ENCODE data around the gene PGF. TPM values are rescaled to one million over a fixed set of nuclear protein-coding genes. Genes with fewer than 3 reads are reported as not detected.

Gene PGF
- total RNA-seq, 1 donor from 2014 or later, result 0.23 TPM

- DNase-seq, result no peak
- Mint-ChIP-seq H3K9me3 (no peaks in the 10 kb centered on the region), H3K27ac (no peak overlapping the region), H3K4me3 (peak overlapping the region; percentile 51), H3K4me1 (no peaks in the 10 kb centered on the region), H3K27me3 (peaks cover 12% of the 10 kb centered on the region), H3K36me3 (ENCODE audit: low read depth) (no peaks in the 10 kb centered on the region)
- intact Hi-C loops (cut with micrococcal nuclease), result no loop called here
Measured at GRCh38 chr14:74956280-74957072, 1.1 kb upstream of the PGF start.

- Mint-ChIP-seq H3K9me3 (no peaks in the 10 kb centered on the region), H3K4me1 (no peaks in the 10 kb centered on the region), H3K36me3 (ENCODE audit: low read depth) (no peaks in the 10 kb centered on the region)
Measured at GRCh38 chr14:74956027-74956279, 556 bp upstream of the PGF start.

GRCh38 chr14:74954947-74955228 lies 509 bp downstream of the PGF start:
- no peak overlapping the region for H3K27ac Mint-ChIP-seq
- H3K27me3 Mint-ChIP-seq, result peaks cover 13% of the 10 kb centered on the region
- DNase-seq, result no peak
- H3K36me3 Mint-ChIP-seq (ENCODE audit: low read depth), result no peaks in the 10 kb centered on the region
- no peaks in the 10 kb centered on the region for H3K9me3 Mint-ChIP-seq
- H3K4me1 Mint-ChIP-seq, result no peaks in the 10 kb centered on the region
- peak overlapping the region; percentile 59 for H3K4me3 Mint-ChIP-seq
- intact Hi-C loops (cut with micrococcal nuclease), result no loop called here

More at GRCh38 chr14:74956027-74956279, 556 bp upstream of the PGF start:
- no peak for DNase-seq
- peak overlapping the region; percentile 51 for H3K4me3 Mint-ChIP-seq
- no peak overlapping the region for H3K27ac Mint-ChIP-seq
- intact Hi-C loops (cut with micrococcal nuclease), result no loop called here
- peaks cover 12% of the 10 kb centered on the region for H3K27me3 Mint-ChIP-seq

GRCh38 chr14:74954232-74954946 lies 1.0 kb downstream of the PGF start:
- Mint-ChIP-seq H3K36me3 (ENCODE audit: low read depth) (no peaks in the 10 kb centered on the region), H3K4me1 (no peaks in the 10 kb centered on the region), H3K4me3 (no peak overlapping the region), H3K27me3 (peaks cover 13% of the 10 kb centered on the region), H3K9me3 (no peaks in the 10 kb centered on the region), H3K27ac (no peak overlapping the region)
- intact Hi-C loops (cut with micrococcal nuclease), result no loop called here
- no peak for DNase-seq

- DNase-seq, result no peak
- intact Hi-C loops (cut with micrococcal nuclease), result no loop called here
- Mint-ChIP-seq H3K27me3 (peaks cover 13% of the 10 kb centered on the region), H3K4me3 (no peak overlapping the region), H3K9me3 (no peaks in the 10 kb centered on the region), H3K27ac (no peak overlapping the region), H3K36me3 (ENCODE audit: low read depth) (no peaks in the 10 kb centered on the region), H3K4me1 (no peaks in the 10 kb centered on the region)
Measured at GRCh38 chr14:74953686-74954085, 1.7 kb downstream of the PGF start.

GRCh38 chr14:74952697-74953484 lies 2.5 kb downstream of the PGF start:
- Mint-ChIP-seq H3K27me3 (peaks cover 13% of the 10 kb centered on the region), H3K9me3 (no peaks in the 10 kb centered on the region), H3K4me3 (no peak overlapping the region), H3K36me3 (ENCODE audit: low read depth) (no peaks in the 10 kb centered on the region), H3K4me1 (no peaks in the 10 kb centered on the region), H3K27ac (no peak overlapping the region)
- intact Hi-C loops (cut with micrococcal nuclease), result no loop called here
- DNase-seq, result no peak

- no peak overlapping the region for H3K27ac Mint-ChIP-seq
- H3K4me3 Mint-ChIP-seq, result no peak overlapping the region
- DNase-seq, result no peak
- intact Hi-C loops (cut with micrococcal nuclease), result no loop called here
- no peaks in the 10 kb centered on the region for H3K4me1 Mint-ChIP-seq
- H3K9me3 Mint-ChIP-seq, result no peaks in the 10 kb centered on the region
- H3K36me3 Mint-ChIP-seq (ENCODE audit: low read depth), result no peaks in the 10 kb centered on the region
- peaks cover 13% of the 10 kb centered on the region for H3K27me3 Mint-ChIP-seq
Measured at GRCh38 chr14:74952180-74952665, 3.2 kb downstream of the PGF start.

- Mint-ChIP-seq H3K4me3 (no peak overlapping the region), H3K4me1 (peaks cover under 1% of the 10 kb centered on the region), H3K9me3 (no peaks in the 10 kb centered on the region), H3K27ac (no peak overlapping the region), H3K36me3 (ENCODE audit: low read depth) (no peaks in the 10 kb centered on the region), H3K27me3 (peaks cover 9% of the 10 kb centered on the region)
- DNase-seq, result no peak
- intact Hi-C loops (cut with micrococcal nuclease), result no loop called here
Measured at GRCh38 chr14:74951443-74952179, 3.8 kb downstream of the PGF start.

- H3K27ac Mint-ChIP-seq, result no peak overlapping the region
- no peak for DNase-seq
- intact Hi-C loops (cut with micrococcal nuclease), result no loop called here
- no peaks in the 10 kb centered on the region for H3K9me3 Mint-ChIP-seq
- peaks cover 2% of the 10 kb centered on the region for H3K27me3 Mint-ChIP-seq
- no peak overlapping the region for H3K4me3 Mint-ChIP-seq
- no peaks in the 10 kb centered on the region for H3K36me3 Mint-ChIP-seq (ENCODE audit: low read depth)
- peaks cover 5% of the 10 kb centered on the region for H3K4me1 Mint-ChIP-seq
Measured at GRCh38 chr14:74950795-74951442, 4.5 kb downstream of the PGF start.

GRCh38 chr14:74949859-74950573 lies 5.4 kb downstream of the PGF start:
- Mint-ChIP-seq H3K36me3 (ENCODE audit: low read depth) (no peaks in the 10 kb centered on the region), H3K9me3 (no peaks in the 10 kb centered on the region), H3K4me1 (peaks cover 5% of the 10 kb centered on the region), H3K27me3 (peaks cover 2% of the 10 kb centered on the region), H3K4me3 (no peak overlapping the region), H3K27ac (no peak overlapping the region)
- intact Hi-C loops (cut with micrococcal nuclease), result loop anchor here (10.0 kb wide), 2 partner anchors 85 to 355 kb away; no protein-coding TSS in a partner anchor
- no peak for DNase-seq

GRCh38 chr14:74949191-74949601 lies 6.2 kb downstream of the PGF start:
- intact Hi-C loops (cut with micrococcal nuclease), result loop anchor here (10.0 kb wide), 2 partner anchors 84 to 356 kb away; no protein-coding TSS in a partner anchor
- Mint-ChIP-seq H3K27me3 (peaks cover 2% of the 10 kb centered on the region), H3K9me3 (no peaks in the 10 kb centered on the region), H3K36me3 (ENCODE audit: low read depth) (no peaks in the 10 kb centered on the region), H3K4me3 (no peak overlapping the region), H3K4me1 (peaks cover 5% of the 10 kb centered on the region), H3K27ac (no peak overlapping the region)
- no peak for DNase-seq

- DNase-seq, result no peak
- Mint-ChIP-seq H3K36me3 (ENCODE audit: low read depth) (no peaks in the 10 kb centered on the region), H3K27me3 (peaks cover 2% of the 10 kb centered on the region), H3K4me1 (peaks cover 5% of the 10 kb centered on the region), H3K9me3 (no peaks in the 10 kb centered on the region), H3K4me3 (no peak overlapping the region), H3K27ac (no peak overlapping the region)
- intact Hi-C loops (cut with micrococcal nuclease), result loop anchor here (10.0 kb wide), 2 partner anchors 84 to 356 kb away; no protein-coding TSS in a partner anchor
Measured at GRCh38 chr14:74948228-74949175, 6.9 kb downstream of the PGF start.
